GM21723 (cell line): ENCODE measurements around the gene LPO.

Experiments
- ATAC-seq: cut with Tn5 transposase; IDR thresholded peaks from one replicate; pipeline ENCODE4 v1.9.1; 2021; ENCODE audit warnings: mild to moderate bottlenecking, moderate library complexity; ENCODE audit not compliant: unreplicated experiment

The LPO gene

GRCh38 chr17:58315750-58316149 lies 77.4 kb downstream of the LPO start:
- no peak for ATAC-seq

- ATAC-seq: no peak
These were observed 78.0 kb downstream of the LPO start for GRCh38 chr17:58316260-58316960.

DNA sequence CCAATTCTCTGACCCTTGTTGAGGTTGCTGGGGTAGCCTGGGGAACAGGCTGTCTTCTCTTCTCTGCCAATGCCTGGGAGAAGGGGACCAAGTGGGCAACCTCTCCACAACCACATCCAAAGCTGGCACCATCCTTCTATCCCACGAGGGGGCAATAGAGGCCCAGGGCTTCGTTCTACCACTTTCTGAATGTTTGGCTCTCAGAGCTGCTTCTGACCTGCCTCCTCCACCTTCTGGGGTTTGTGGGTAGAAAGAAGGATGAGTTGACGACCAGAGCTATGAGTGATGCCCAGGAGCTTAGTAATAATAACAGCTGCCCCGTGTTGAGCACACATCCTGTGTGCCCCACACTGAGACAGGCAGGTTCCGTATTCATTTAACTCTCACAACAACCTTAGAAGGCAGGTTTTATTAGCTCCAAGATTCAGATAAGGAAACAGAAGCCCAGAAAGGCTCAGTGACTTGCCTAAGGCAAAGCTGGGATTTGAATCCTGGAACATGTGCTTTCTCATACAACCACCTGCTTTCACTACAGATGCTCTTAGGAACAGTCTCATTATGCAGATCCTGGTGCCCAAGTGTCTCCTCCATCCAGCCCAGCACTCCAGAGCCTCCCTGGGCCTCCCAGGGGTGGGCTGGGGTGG lies 79.2 kb downstream of the LPO start:
- peak; percentile 78 for ATAC-seq

- ATAC-seq: no peak
These were observed 79.7 kb downstream of the LPO start for GRCh38 chr17:58318065-58318481.
